H1 (cell line): ENCODE results near the gene MLF2. TPM values are rescaled to one million over a fixed set of nuclear protein-coding genes. Genes with fewer than 3 reads are reported as not detected.

Experiments
- CTCF ChIA-PET: fragments of 300-600 bp; sonication (Branson Sonifier 250); formaldehyde crosslinking; loops from one replicate; lab custom pipeline; 2021; ENCODE audit not compliant: partially characterized antibody; lab: Charles Lee
- POLR2A ChIA-PET: fragments of 300-600 bp; sonication (Branson Sonifier 250); formaldehyde crosslinking; loops from one replicate; lab custom pipeline; 2021; ENCODE audit warnings: inconsistent platforms; ENCODE audit not compliant: partially characterized antibody; lab: Charles Lee
- DNase-seq, 2 experiments: peaks; one replicate each; pipeline versions ENCODE4 v3.0.0 to v3.0.0-alpha.2; 2010 to 2022; ENCODE audit warnings: low spot score in 2 of 2, low read depth in 1 of 2, mixed read lengths in 1 of 2
- FAIRE-seq: peaks from 2 replicates; lab custom pipeline; 2011; peaks lifted over from hg19 to GRCh38; lab: Jason Lieb, UNC
- H2AFZ ChIP-seq: 2 replicates; pipeline ENCODE4 v1.8.1; 2012; ENCODE audit warnings: low read length, inconsistent platforms
- H2AK5ac ChIP-seq: 2 replicates; pipeline ENCODE4 v1.6.1; 2013; ENCODE audit warnings: low read depth, low read length
- H2BK120ac ChIP-seq: replicated peaks from 2 replicates; pipeline ENCODE3; 2013; ENCODE audit warnings: low read depth, low read length, inconsistent platforms
- H2BK12ac ChIP-seq: 2 replicates; pipeline ENCODE4 v1.6.1; 2013; ENCODE audit warnings: low read depth, low read length
- H2BK15ac ChIP-seq: 2 replicates; pipeline ENCODE4 v1.6.1; 2013; ENCODE audit warnings: low read length
- H2BK20ac ChIP-seq: 2 replicates; pipeline ENCODE4 v1.6.1; 2013; ENCODE audit warnings: low read length
- H2BK5ac ChIP-seq: 2 replicates; pipeline ENCODE4 v1.6.1; 2013; ENCODE audit warnings: low read depth, low read length
- H3K14ac ChIP-seq: 2 replicates; pipeline ENCODE4 v1.6.1; 2013; ENCODE audit warnings: inconsistent platforms; ENCODE audit not compliant: insufficient read length
- H3K18ac ChIP-seq: 2 replicates; pipeline ENCODE4 v1.6.1; 2013; ENCODE audit warnings: low read length; ENCODE audit errors: extremely low read depth
- H3K23ac ChIP-seq: 2 replicates; pipeline ENCODE4 v1.6.1; 2013; ENCODE audit warnings: inconsistent platforms; ENCODE audit not compliant: insufficient read length
- H3K23me2 ChIP-seq: 2 replicates; pipeline ENCODE4 v1.6.1; 2013; ENCODE audit warnings: low read depth, low read length
- H3K27ac ChIP-seq: 2 replicates; pipeline ENCODE4 v1.6.1; 2011; ENCODE audit warnings: low read depth, low read length, inconsistent platforms
- H3K27me3 ChIP-seq, 4 experiments: replicated peaks in 1 of 4; 1 replicate in 1 of 4; 2 replicates in 3 of 4; pipeline versions ENCODE4 v1.6.1 to v1.8.1; 2011 to 2013; ENCODE audit warnings: low read length in 3 of 4, mild to moderate bottlenecking in 3 of 4, inconsistent platforms in 2 of 4, mixed read lengths in 2 of 4, moderate library complexity in 1 of 4; ENCODE audit not compliant: control insufficient read depth in 3 of 4, insufficient read depth in 3 of 4; ENCODE audit errors: extremely low read depth in 1 of 4
- H3K36me3 ChIP-seq, 4 experiments: 2 replicates each; pipeline versions ENCODE4 v1.6.1 to v1.8.1; 2011 to 2013; ENCODE audit warnings: mild to moderate bottlenecking in 4 of 4, low read length in 3 of 4, moderate library complexity in 2 of 4, control low read depth in 1 of 4, inconsistent platforms in 1 of 4; ENCODE audit not compliant: insufficient read depth in 4 of 4, control insufficient read depth in 2 of 4
- H3K4ac ChIP-seq: replicated peaks from 2 replicates; pipeline ENCODE3; 2013; ENCODE audit warnings: low read length, low read depth, mixed read lengths, inconsistent platforms; ENCODE audit not compliant: insufficient read length
- H3K4me1 ChIP-seq, 4 experiments: replicated peaks in 1 of 4; 1 replicate in 1 of 4; 2 replicates in 3 of 4; pipeline versions ENCODE4 v1.6.1 to v1.8.1; 2011 to 2013; ENCODE audit warnings: low read length in 3 of 4, inconsistent platforms in 2 of 4, mixed read lengths in 1 of 4; ENCODE audit not compliant: insufficient read depth in 4 of 4, control insufficient read depth in 3 of 4
- H3K4me2 ChIP-seq, 2 experiments: 2 replicates each; pipeline versions ENCODE4 v1.6.1 to v1.8.1; 2011 to 2013; ENCODE audit warnings: low read depth in 2 of 2, low read length in 2 of 2, control low read depth in 1 of 2, inconsistent platforms in 1 of 2, mild to moderate bottlenecking in 1 of 2; ENCODE audit not compliant: insufficient read depth in 1 of 2
- H3K4me3 ChIP-seq, 4 experiments: fragments of 200-600, 300-600 bp in 1 of 4; sonication (generic), shearing (Covaris generic), sonication (Bioruptor Twin) in 1 of 4; 2 replicates each; pipeline versions ENCODE4 v1.5.1 to v1.8.1; 2011 to 2016; ENCODE audit warnings: low read length in 4 of 4, low read depth in 3 of 4, control low read depth in 2 of 4, inconsistent platforms in 2 of 4, mild to moderate bottlenecking in 2 of 4, mixed read lengths in 1 of 4, moderate library complexity in 1 of 4; ENCODE audit not compliant: insufficient read depth in 2 of 4; ENCODE audit errors: extremely low read depth in 1 of 4
- H3K56ac ChIP-seq: replicated peaks from 2 replicates; pipeline ENCODE3; 2013; ENCODE audit warnings: low read depth, mild to moderate bottlenecking, mixed read lengths, low read length, inconsistent platforms; ENCODE audit not compliant: insufficient read length
- H3K79me1 ChIP-seq: 2 replicates; pipeline ENCODE4 v1.6.1; 2013; ENCODE audit warnings: low read depth, low read length, control low read depth
- H3K79me2 ChIP-seq, 2 experiments: 2 replicates each; pipeline versions ENCODE4 v1.6.1 to v1.8.1; 2012 to 2013; ENCODE audit warnings: low read length in 2 of 2, mild to moderate bottlenecking in 2 of 2, inconsistent platforms in 1 of 2; ENCODE audit not compliant: insufficient read depth in 2 of 2, control insufficient read depth in 1 of 2
- H3K9ac ChIP-seq, 4 experiments: replicated peaks in 1 of 4; 1 replicate in 1 of 4; 2 replicates in 3 of 4; pipeline versions ENCODE4 v1.6.1 to v1.8.1; 2011 to 2013; ENCODE audit warnings: low read depth in 3 of 4, low read length in 3 of 4, control low read depth in 2 of 4, mild to moderate bottlenecking in 2 of 4, moderate library complexity in 2 of 4, inconsistent platforms in 1 of 4; ENCODE audit errors: extremely low read depth in 1 of 4
- H3K9me3 ChIP-seq, 2 experiments: 2 replicates each; pipeline versions ENCODE4 v1.6.1 to v1.8.1; 2012 to 2013; ENCODE audit warnings: mild to moderate bottlenecking in 2 of 2, moderate library complexity in 2 of 2, control low read depth in 1 of 2, inconsistent platforms in 1 of 2, low read depth in 1 of 2, low read length in 1 of 2, mixed read lengths in 1 of 2; ENCODE audit not compliant: insufficient read depth in 2 of 2
- H4K20me1 ChIP-seq, 2 experiments: replicated peaks in 1 of 2; 2 replicates each; pipeline versions ENCODE3 to v1.8.1; 2011 to 2013; ENCODE audit warnings: inconsistent platforms in 2 of 2, low read length in 2 of 2, mild to moderate bottlenecking in 1 of 2; ENCODE audit not compliant: insufficient read depth in 2 of 2, control insufficient read depth in 1 of 2
- H4K5ac ChIP-seq: 2 replicates; pipeline ENCODE4 v1.6.1; 2013; ENCODE audit warnings: low read length, low read depth, mixed read lengths, inconsistent platforms; ENCODE audit not compliant: insufficient read length
- H4K8ac ChIP-seq: 2 replicates; pipeline ENCODE4 v1.8.0; 2013; ENCODE audit warnings: mild to moderate bottlenecking, moderate library complexity, low read length, inconsistent platforms; ENCODE audit not compliant: insufficient read depth; ENCODE audit errors: extremely low read depth
- H4K91ac ChIP-seq: replicated peaks from 2 replicates; pipeline ENCODE3; 2013; ENCODE audit warnings: low read length, mixed read lengths, inconsistent platforms; ENCODE audit not compliant: insufficient read length
- KDM4A ChIP-seq: IDR thresholded peaks from one replicate; pipeline ENCODE4 v1.7.1; 2012; ENCODE audit warnings: low read depth, mild to moderate bottlenecking, moderate library complexity, low read length, inconsistent platforms; ENCODE audit not compliant: severe bottlenecking
- POLR2AphosphoS5 ChIP-seq: IDR thresholded peaks from 2 replicates; pipeline ENCODE4 v1.6.1; 2011; ENCODE audit warnings: low read depth, low read length
- SIN3A ChIP-seq, 2 experiments: IDR thresholded peaks in 1 of 2; conservative IDR thresholded peaks in 1 of 2; 2 replicates each; pipeline ENCODE4 v1.6.1; 2011 to 2012; ENCODE audit warnings: low read length in 2 of 2, improper control_type of control experiment in 1 of 2, low read depth in 1 of 2, mild to moderate bottlenecking in 1 of 2
- SP4 ChIP-seq: IDR thresholded peaks from 2 replicates; pipeline ENCODE4 v1.6.1; 2012; ENCODE audit warnings: low read length, inconsistent platforms
- WGBS, 2 experiments: shearing (Covaris generic) in 1 of 2; methylation state at CpG; one replicate each; pipeline versions ENCODE4 v1.1.6 to v1.1.7; 2013 to 2015; ENCODE audit warnings: low lambda C conversion rate in 2 of 2, mixed read lengths in 2 of 2, inconsistent platforms in 1 of 2, low coverage in 1 of 2, missing lambda C conversion rate in 1 of 2; ENCODE audit not compliant: insufficient replicate concordance in 2 of 2, insufficient coverage in 1 of 2, insufficient read length in 1 of 2; ENCODE audit errors: extremely low coverage in 1 of 2, missing lambda C conversion rate in 1 of 2; 5-methylcytosine and 5-hydroxymethylcytosine counted together
- long read RNA-seq, 2 experiments: library from RNA in 1 of 2; library from capped mRNA in 1 of 2; stranded (forward); transcript quantifications; one replicate each; pipeline ENCODE4 v2.0.0, GENCODE V29; 2021; ENCODE audit warnings: inconsistent platforms in 1 of 2
- polyA minus RNA-seq, 3 experiments: library from RNA; depleted of rRNA, polyadenylated mRNA; stranded (reverse); fragments of >200 nt; gene quantifications; 1 replicate in 2 of 3; 2 replicates in 1 of 3; pipeline ENCODE4 v1.2.3, GENCODE V29; 2011
- polyA plus RNA-seq, 7 experiments: library from polyadenylated mRNA; depleted of rRNA in 3 of 7; stranded (reverse) in 5 of 7; unstranded in 2 of 7; fragments of >200 nt in 5 of 7; fragments of 200-250 nt in 2 of 7; gene quantifications; 1 replicate in 5 of 7; 2 replicates in 1 of 7; 4 replicates in 1 of 7; pipeline versions ENCODE4 v1.2.1 to v1.2.3, GENCODE V29; 2011 to 2013; ENCODE audit warnings: missing spikeins in 2 of 7, mixed read lengths in 2 of 7
- total RNA-seq: library from RNA; stranded (reverse); fragmentation: NEBNext Ultra II Directional; extraction: Animal tissue kit (Norgen Biotek cat#: 25700); gene quantifications from 2 replicates; pipeline ENCODE4 v1.2.1, GENCODE V29; 2021
- TF ChIP-seq, protein P1 (sequence below): IDR thresholded peaks from 2 replicates; pipeline ENCODE4 v1.6.1; 2011; ENCODE audit warnings: low read depth, mild to moderate bottlenecking, low read length; ENCODE audit not compliant: insufficient read depth

Gene MLF2, protein sequence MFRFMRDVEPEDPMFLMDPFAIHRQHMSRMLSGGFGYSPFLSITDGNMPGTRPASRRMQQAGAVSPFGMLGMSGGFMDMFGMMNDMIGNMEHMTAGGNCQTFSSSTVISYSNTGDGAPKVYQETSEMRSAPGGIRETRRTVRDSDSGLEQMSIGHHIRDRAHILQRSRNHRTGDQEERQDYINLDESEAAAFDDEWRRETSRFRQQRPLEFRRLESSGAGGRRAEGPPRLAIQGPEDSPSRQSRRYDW
- total RNA-seq (229 and 232 TPM in 2 replicates), polyA plus RNA-seq (2011; rRNA removed) (401 and 443 TPM in 2 replicates), polyA minus RNA-seq (2011; rRNA and poly(A)+ RNA removed) (311 and 327 TPM in 2 replicates)
- 319 TPM for polyA plus RNA-seq (2011; cell fraction: cytosol; rRNA removed)
- polyA plus RNA-seq (2011; cell fraction: nucleus; rRNA removed): 252 TPM
- polyA plus RNA-seq (2012, experiment 1 of 2): 240 to 272 TPM (median 254 TPM) in 4 replicates
- 291 TPM for polyA plus RNA-seq (2012, experiment 2 of 2)
- 162 TPM for polyA plus RNA-seq (2013, experiment 1 of 2)
- polyA plus RNA-seq (2013, experiment 2 of 2): 175 TPM
- 98.5 TPM for polyA minus RNA-seq (2011; cell fraction: cytosol; rRNA and poly(A)+ RNA removed)
- polyA minus RNA-seq (2011; cell fraction: nucleus; rRNA and poly(A)+ RNA removed): 106 TPM
- long read RNA-seq, experiment 1, transcript MLF2-201 (9 exons, 1,969 nt): major isoform, 93 of 320 reads
- long read RNA-seq, experiment 1, partial matches to known transcripts: 163 of 320 reads
- long read RNA-seq, experiment 1, other reads (novel, unspliced or antisense): 63 of 320 reads
- long read RNA-seq, experiment 2, transcript MLF2-201 (9 exons, 1,969 nt): major isoform, 312 of 349 reads
- long read RNA-seq, experiment 2, partial matches to known transcripts: 30 of 349 reads
- long read RNA-seq, experiment 2, other reads (novel, unspliced or antisense): 6 of 349 reads

GRCh38 chr12:6752921-6753771 is at the start of gene MLF2:
Gene MLF2 (minus strand): TSS chr12:6753141. CDS start chr12:6752334, 807 bp downstream.
- Histone ChIP-seq H4K5ac (peak within 1 kb of the TSS; percentile 95), H2BK15ac (no peak within 1 kb of the TSS; the same call in 1 of the 2 replicates), H3K27ac (peak within 1 kb of the TSS; percentile 94), H2AFZ (peak within 1 kb of the TSS; percentile 54), H3K23ac (no peak within 1 kb of the TSS), H3K9ac (peak within 1 kb of the TSS; percentile 74 to 99 (median 90)), H2BK5ac (peak within 1 kb of the TSS; percentile 97), H4K20me1 (peaks cover 0 to 9% of the 10 kb centered on the region in 2 experiments), H3K36me3 (peaks cover 21 to 39% (median 35%) of the 10 kb centered on the region in 4 experiments), H2BK120ac (peak within 1 kb of the TSS; percentile 95), H3K79me1 (peaks cover 7% of the 10 kb centered on the region; the same call in 1 of the 2 replicates), H3K9me3 (no peaks in the 10 kb centered on the region; a peak in 1 of 4 replicates), H3K14ac (no peak within 1 kb of the TSS), H2BK12ac (peak within 1 kb of the TSS; percentile 94; the same call in 1 of the 2 replicates), H3K18ac (peak within 1 kb of the TSS; percentile 95), H3K27me3 (no peaks in the 10 kb centered on the region), H3K4me1 (peaks cover 0 to 4% (median 3%) of the 10 kb centered on the region in 4 experiments; a peak in 5 of 7 replicates), H4K91ac (peak within 1 kb of the TSS; percentile 99), H2BK20ac (peak within 1 kb of the TSS; percentile 72; the same call in 1 of the 2 replicates), H3K4ac (peak within 1 kb of the TSS; percentile 98), H3K23me2 (peaks cover 10% of the 10 kb centered on the region), H3K4me2 (peak within 1 kb of the TSS; percentile 52 to 78), H3K79me2 (peaks cover 0 to 14% of the 10 kb centered on the region in 2 experiments; a peak in 2 of 4 replicates), H3K56ac (peak within 1 kb of the TSS; percentile 97), H2AK5ac (no peak within 1 kb of the TSS), H4K8ac (peak within 1 kb of the TSS; percentile 94), H3K4me3 (peak within 1 kb of the TSS; percentile 72 to 91 (median 88))
- DNase-seq (peak; percentile 96 to 100), FAIRE-seq (peak; percentile 65)
- CTCF ChIA-PET: interaction anchor here (0.7 to 16.3 kb wide), 42 partner anchors 8 to 213 kb away, joined by 3 to 427 read pairs (median 5); partner anchors contain the start of genes CD4, CDCA3, COPS7A and GNB3
- WGBS, 2 experiments: 1% methylated on average over 34 of the region's 62 CpGs; no CpG with 5 or more reads in 1 of the 2 experiments
- POLR2A ChIA-PET: interaction anchor here (0.6 to 7.0 kb wide), 33 partner anchors 9 to 219 kb away, joined by 3 to 151 read pairs (median 6); partner anchors contain the start of genes CDCA3, COPS7A, GAPDH and GNB3
- TF ChIP-seq KDM4A: peak; percentile 34
- TF ChIP-seq, protein P1, sequence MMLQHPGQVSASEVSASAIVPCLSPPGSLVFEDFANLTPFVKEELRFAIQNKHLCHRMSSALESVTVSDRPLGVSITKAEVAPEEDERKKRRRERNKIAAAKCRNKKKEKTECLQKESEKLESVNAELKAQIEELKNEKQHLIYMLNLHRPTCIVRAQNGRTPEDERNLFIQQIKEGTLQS: no peak
- TF ChIP-seq SIN3A (conservative IDR thresholded peaks at IDR 0.05 in 1 of 2, IDR thresholded peaks at IDR 0.05 in 1 of 2; ENCODE audit: low read depth in 1 of 2, low read length in 2 of 2): peak in 1 of 2 experiments; percentile 79; a peak in 1 of 4 replicates
- peak; percentile 77 for TF ChIP-seq POLR2AphosphoS5
- peak; percentile 66; the same call in 1 of the 2 replicates for TF ChIP-seq SP4
